HFFc6 (cell line): ENCODE results near the gene LRRC27. TPM values are rescaled to one million over a fixed set of nuclear protein-coding genes. Genes with fewer than 3 reads are reported as not detected.
"Not testable (repeated sequence)": the region's sequence is repeated elsewhere in the genome, so short reads cannot be mapped to it uniquely, and the experiment has no call there.

Experiments
- DNase-seq: peaks from one replicate; pipeline ENCODE4 v3.0.0-alpha.2; 2018
- H3K27ac Mint-ChIP-seq: 2 replicates; pipeline ENCODE4 v1.8.0; 2020; ENCODE audit warnings: mild to moderate bottlenecking, mixed read lengths
- H3K27me3 Mint-ChIP-seq: 2 replicates; pipeline ENCODE4 v1.8.0; 2021; ENCODE audit warnings: mild to moderate bottlenecking, moderate library complexity, mixed read lengths; ENCODE audit not compliant: insufficient read depth
- H3K36me3 Mint-ChIP-seq: 2 replicates; pipeline ENCODE4 v1.8.0; 2021; ENCODE audit warnings: low read depth, mixed read lengths
- H3K4me1 Mint-ChIP-seq: 2 replicates; pipeline ENCODE4 v1.8.0; 2020; ENCODE audit warnings: low read depth, mixed read lengths
- H3K4me3 Mint-ChIP-seq: 2 replicates; pipeline ENCODE4 v1.8.0; 2020; ENCODE audit warnings: mild to moderate bottlenecking, moderate library complexity, mixed read lengths
- H3K9me3 Mint-ChIP-seq: 2 replicates; pipeline ENCODE4 v1.8.0; 2020; ENCODE audit warnings: mild to moderate bottlenecking, mixed read lengths
- total RNA-seq, 6 experiments: library from RNA; stranded (reverse); fragmentation: NEBNext Ultra II Directional; extraction: Animal tissue kit (Norgen Biotek cat#: 25700); gene quantifications; 2 replicates in 1 of 6; 3 replicates in 5 of 6; pipeline ENCODE4 v1.2.3, GENCODE V29; 2021
- TF ChIP-seq, protein P1 (sequence below): fragments of 200-600 bp; sonication (generic); IDR thresholded peaks from 2 replicates; pipeline ENCODE4 v1.5.0; 2021; ENCODE audit warnings: antibody characterized with exemption, mild to moderate bottlenecking

The LRRC27 gene
- total RNA-seq, 6 experiments from 2014 or later: 4.7 to 6.7 (median 6.0) TPM

- Mint-ChIP-seq H3K36me3 (peaks cover 3% of the 10 kb centered on the region; the same call in 1 of the 2 replicates), H3K4me1 (peaks cover 16% of the 10 kb centered on the region), H3K27me3 (no peaks in the 10 kb centered on the region; the same call in 1 of the 2 replicates), H3K4me3 (no peak overlapping the region), H3K27ac (no peak overlapping the region), H3K9me3 (peaks cover 3% of the 10 kb centered on the region)
- TF ChIP-seq, protein P1, sequence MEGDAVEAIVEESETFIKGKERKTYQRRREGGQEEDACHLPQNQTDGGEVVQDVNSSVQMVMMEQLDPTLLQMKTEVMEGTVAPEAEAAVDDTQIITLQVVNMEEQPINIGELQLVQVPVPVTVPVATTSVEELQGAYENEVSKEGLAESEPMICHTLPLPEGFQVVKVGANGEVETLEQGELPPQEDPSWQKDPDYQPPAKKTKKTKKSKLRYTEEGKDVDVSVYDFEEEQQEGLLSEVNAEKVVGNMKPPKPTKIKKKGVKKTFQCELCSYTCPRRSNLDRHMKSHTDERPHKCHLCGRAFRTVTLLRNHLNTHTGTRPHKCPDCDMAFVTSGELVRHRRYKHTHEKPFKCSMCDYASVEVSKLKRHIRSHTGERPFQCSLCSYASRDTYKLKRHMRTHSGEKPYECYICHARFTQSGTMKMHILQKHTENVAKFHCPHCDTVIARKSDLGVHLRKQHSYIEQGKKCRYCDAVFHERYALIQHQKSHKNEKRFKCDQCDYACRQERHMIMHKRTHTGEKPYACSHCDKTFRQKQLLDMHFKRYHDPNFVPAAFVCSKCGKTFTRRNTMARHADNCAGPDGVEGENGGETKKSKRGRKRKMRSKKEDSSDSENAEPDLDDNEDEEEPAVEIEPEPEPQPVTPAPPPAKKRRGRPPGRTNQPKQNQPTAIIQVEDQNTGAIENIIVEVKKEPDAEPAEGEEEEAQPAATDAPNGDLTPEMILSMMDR: no peak
- no peak for DNase-seq
These were observed 4.2 kb downstream of the LRRC27 start for GRCh38 chr10:132336064-132336746.

DNA sequence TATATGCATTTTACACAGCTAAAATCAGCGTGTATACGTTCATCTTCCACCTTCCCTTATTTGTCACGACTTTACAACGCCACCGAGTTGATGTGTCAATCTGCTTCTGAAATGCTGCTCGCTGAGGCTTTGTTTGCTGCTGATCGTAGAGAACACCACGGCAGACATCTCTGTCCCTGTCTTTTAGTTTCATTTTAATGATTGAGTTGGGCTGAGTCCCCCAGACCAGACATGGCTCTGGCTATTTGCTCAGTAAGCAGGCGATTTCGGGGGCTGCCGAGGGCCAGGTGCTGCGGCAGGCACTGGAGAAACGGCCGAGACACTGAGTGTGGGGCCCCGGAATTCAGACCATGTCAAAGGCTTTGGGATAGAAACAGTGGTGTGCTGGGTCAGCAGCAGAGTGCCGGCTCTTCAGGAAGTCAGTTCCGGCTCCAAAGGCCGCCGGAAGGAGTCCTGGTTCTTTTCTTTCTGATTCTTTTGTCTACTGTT, 5.0 kb downstream of the LRRC27 start:
- Mint-ChIP-seq H3K27ac (no peak overlapping the region), H3K4me3 (no peak overlapping the region), H3K4me1 (peaks cover 12% of the 10 kb centered on the region), H3K9me3 (no peaks in the 10 kb centered on the region), H3K36me3 (no peaks in the 10 kb centered on the region; the same call in 1 of the 2 replicates), H3K27me3 (no peaks in the 10 kb centered on the region; the same call in 1 of the 2 replicates)
- DNase-seq: no peak
- TF ChIP-seq, protein P1: no peak

DNA sequence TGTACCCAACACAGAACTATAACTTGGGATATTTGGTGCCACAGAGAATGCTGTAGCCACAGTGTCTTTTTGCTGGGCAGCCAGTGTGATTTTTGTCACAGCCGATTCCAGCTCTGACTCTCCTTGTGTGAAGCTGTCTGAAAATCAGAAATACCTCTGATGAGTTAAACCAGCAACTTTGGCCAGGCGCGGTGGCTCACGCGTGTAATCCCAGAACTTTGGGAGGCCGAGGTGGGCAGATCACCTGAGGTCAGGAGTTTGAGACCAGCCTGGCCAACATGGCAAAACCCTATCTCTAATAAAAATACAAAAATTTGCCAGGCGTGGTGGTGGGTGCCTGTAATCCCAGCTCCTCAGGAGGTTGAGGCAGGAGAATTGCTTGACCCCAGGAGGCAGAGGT, 5.9 kb downstream of the LRRC27 start:
- H3K27me3 Mint-ChIP-seq, DNase-seq, H3K4me3 Mint-ChIP-seq, H3K4me1 Mint-ChIP-seq, H3K27ac Mint-ChIP-seq, H3K36me3 Mint-ChIP-seq, H3K9me3 Mint-ChIP-seq: not testable (repeated sequence)

DNA sequence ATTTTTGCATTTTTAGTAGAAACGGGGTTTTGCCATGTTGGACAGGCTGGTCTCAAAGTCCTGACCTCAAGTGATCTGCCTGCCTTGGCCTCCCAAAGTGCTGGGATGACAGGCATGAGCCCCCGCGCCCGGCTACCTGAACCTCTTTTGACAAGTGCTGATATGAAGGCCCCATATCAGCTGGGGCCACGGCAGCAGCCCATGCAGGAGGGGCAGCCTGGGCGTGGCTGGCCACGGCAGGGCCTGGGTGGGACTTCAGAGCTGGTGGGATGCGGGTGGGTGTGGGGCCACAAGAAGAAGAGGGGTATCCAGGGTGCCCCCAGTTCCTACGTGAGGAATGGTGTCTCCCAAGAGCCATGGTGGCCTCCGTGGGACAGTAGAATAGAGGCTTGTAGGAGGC, 6.9 kb downstream of the LRRC27 start:
- Mint-ChIP-seq H3K9me3 (no peaks in the 10 kb centered on the region), H3K36me3 (peaks cover 7% of the 10 kb centered on the region; the same call in 1 of the 2 replicates), H3K27me3 (no peaks in the 10 kb centered on the region; the same call in 1 of the 2 replicates), H3K4me1 (no peaks in the 10 kb centered on the region), H3K4me3 (no peak overlapping the region), H3K27ac (no peak overlapping the region)
- TF ChIP-seq, protein P1: no peak
- DNase-seq: no peak

- H3K27ac Mint-ChIP-seq: no peak overlapping the region
- TF ChIP-seq, protein P1: no peak
- no peaks in the 10 kb centered on the region for H3K9me3 Mint-ChIP-seq
- H3K36me3 Mint-ChIP-seq: peaks cover 7% of the 10 kb centered on the region; the same call in 1 of the 2 replicates
- H3K27me3 Mint-ChIP-seq: no peaks in the 10 kb centered on the region; the same call in 1 of the 2 replicates
- H3K4me1 Mint-ChIP-seq: no peaks in the 10 kb centered on the region
- no peak overlapping the region for H3K4me3 Mint-ChIP-seq
- no peak for DNase-seq
These were observed 7.3 kb downstream of the LRRC27 start for GRCh38 chr10:132339276-132339675.

GRCh38 chr10:132341017-132341416, 9.0 kb downstream of the LRRC27 start:
- no peaks in the 10 kb centered on the region for H3K4me1 Mint-ChIP-seq
- H3K27ac Mint-ChIP-seq: no peak overlapping the region
- peaks cover 7% of the 10 kb centered on the region; the same call in 1 of the 2 replicates for H3K36me3 Mint-ChIP-seq
- H3K4me3 Mint-ChIP-seq: no peak overlapping the region
- no peaks in the 10 kb centered on the region; the same call in 1 of the 2 replicates for H3K27me3 Mint-ChIP-seq
- H3K9me3 Mint-ChIP-seq: no peaks in the 10 kb centered on the region
- TF ChIP-seq, protein P1: no peak
- no peak for DNase-seq
